Activated effector memory CD4-positive, alpha-beta T cell treated with Interleukin-2 at 50 U/mL for 16 hours (primary cell): Measurements from ENCODE around the gene ATPAF1.

Experiments
- DNase-seq: peaks from one replicate; pipeline ENCODE4 v3.0.0-alpha.2; 2020

Gene ATPAF1

GRCh38 chr1:46582972-46583371 is 85.2 kb downstream of the ATPAF1 start:
- no peak for DNase-seq
